A673 (cell line): Measurements from ENCODE around the gene OR2D2. TPM values are rescaled to one million over a fixed set of nuclear protein-coding genes. Genes with fewer than 3 reads are reported as not detected.

Source experiments
- BruUV-seq: library from RNA; stranded (reverse); fragments of 400-500 nt; replicated peaks from 2 replicates; lab custom pipeline; 2021; lab: Mats Ljungman, UMichigan
- CTCF ChIA-PET: fragments of 300-600 bp; sonication (Branson Sonifier 250); formaldehyde crosslinking; loops from one replicate; lab custom pipeline; 2022; ENCODE audit warnings: antibody characterized with exemption; lab: Charles Lee
- POLR2A ChIA-PET: fragments of 300-600 bp; sonication (Branson Sonifier 250); formaldehyde crosslinking; loops from one replicate; lab custom pipeline; 2022; ENCODE audit warnings: antibody characterized with exemption; ENCODE audit not compliant: low non-redundant PET; lab: Charles Lee
- DNase-seq: peaks from one replicate; pipeline ENCODE4 v3.0.0-alpha.2; 2015; ENCODE audit warnings: low spot score
- H3K27ac ChIP-seq: fragments of 200-600 bp; sonication (generic); 2 replicates; pipeline ENCODE4 v1.5.1; 2016; ENCODE audit warnings: mixed run types, low read depth, mild to moderate bottlenecking, mixed read lengths, antibody characterized with exemption, low read length; ENCODE audit not compliant: poor library complexity, severe bottlenecking
- H3K27me3 ChIP-seq: fragments of 200-600 bp; sonication (generic); replicated peaks from 2 replicates; pipeline ENCODE4 v1.6.1; 2017; ENCODE audit warnings: mixed run types, low read depth, mild to moderate bottlenecking, mixed read lengths, antibody characterized with exemption, low read length; ENCODE audit not compliant: insufficient read depth, poor library complexity
- H3K36me3 ChIP-seq: fragments of 200-600 bp; sonication (generic); 2 replicates; pipeline ENCODE4 v1.6.1; 2016; ENCODE audit warnings: mixed run types, mild to moderate bottlenecking, mixed read lengths, antibody characterized with exemption, low read length; ENCODE audit not compliant: insufficient read depth, poor library complexity, severe bottlenecking
- H3K4me1 ChIP-seq: fragments of 200-600 bp; sonication (generic); 2 replicates; pipeline ENCODE4 v1.6.1; 2017; ENCODE audit warnings: mixed run types, mild to moderate bottlenecking, mixed read lengths, antibody characterized with exemption, low read length; ENCODE audit not compliant: insufficient read depth, poor library complexity, severe bottlenecking
- H3K4me3 ChIP-seq: fragments of 200-600 bp; sonication (generic); 2 replicates; pipeline ENCODE4 v1.5.1; 2016; ENCODE audit warnings: low read depth, mixed run types, mild to moderate bottlenecking, mixed read lengths, low read length; ENCODE audit not compliant: poor library complexity, severe bottlenecking
- H3K9me3 ChIP-seq: fragments of 200-600 bp; sonication (generic); 2 replicates; pipeline ENCODE4 v1.6.1; 2016; ENCODE audit warnings: mixed run types, low read depth, mild to moderate bottlenecking, mixed read lengths, antibody characterized with exemption, low read length; ENCODE audit not compliant: poor library complexity, severe bottlenecking
- EZH2 ChIP-seq: fragments of 200-600 bp; sonication (generic); IDR thresholded peaks from 2 replicates; pipeline ENCODE4 v1.6.1; 2017; ENCODE audit warnings: borderline replicate concordance, low read depth, mild to moderate bottlenecking, mixed read lengths, antibody characterized with exemption, low read length; ENCODE audit not compliant: poor library complexity, severe bottlenecking
- intact Hi-C: fragments of 100-400 bp; cut with micrococcal nuclease; formaldehyde crosslinking; loops from one replicate; pipeline ENCODE4 v1.10.0; 2022; ENCODE audit not compliant: unreplicated experiment
- total RNA-seq: library from RNA; stranded (reverse); gene quantifications from 2 replicates; pipeline ENCODE4 v1.2.3, GENCODE V29; 2021
- TF ChIP-seq, protein P1 (sequence below): fragments of 300-800, 200-600 bp; sonication (generic); conservative IDR thresholded peaks from 2 replicates; pipeline ENCODE4 v1.5.1; 2017; ENCODE audit warnings: low read depth, mild to moderate bottlenecking, antibody characterized with exemption, low read length, moderate library complexity, mixed read lengths

Gene OR2D2
- total RNA-seq, 1 experiment from 2014 or later: not detected

DNA sequence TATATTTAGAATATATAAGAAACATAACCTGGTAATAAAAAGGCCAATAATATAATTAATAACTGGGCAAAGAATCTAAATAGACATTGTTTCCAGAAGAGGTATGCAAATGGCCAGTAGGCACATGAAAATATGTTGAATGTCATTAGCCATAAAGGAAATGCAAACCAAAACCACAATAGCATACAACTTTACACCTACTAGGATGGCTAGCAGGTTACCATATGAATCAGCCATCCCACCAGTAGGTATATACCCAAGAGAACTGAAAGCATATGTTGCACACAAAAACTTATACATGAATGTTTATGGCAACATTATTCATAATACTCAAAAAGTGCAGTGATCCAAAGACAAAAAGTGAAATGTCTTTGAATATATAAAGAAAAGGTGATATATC lies 2.7 kb upstream of the OR2D2 start:
- intact Hi-C loops: no loop called here
- CTCF ChIA-PET: no interaction called here
- DNase-seq: no peak
- no peaks in the 10 kb centered on the region for H3K27me3 ChIP-seq
- H3K36me3 ChIP-seq: no peaks in the 10 kb centered on the region
- H3K27ac ChIP-seq: no peak overlapping the region
- TF ChIP-seq EZH2: no peak
- TF ChIP-seq, protein P1, sequence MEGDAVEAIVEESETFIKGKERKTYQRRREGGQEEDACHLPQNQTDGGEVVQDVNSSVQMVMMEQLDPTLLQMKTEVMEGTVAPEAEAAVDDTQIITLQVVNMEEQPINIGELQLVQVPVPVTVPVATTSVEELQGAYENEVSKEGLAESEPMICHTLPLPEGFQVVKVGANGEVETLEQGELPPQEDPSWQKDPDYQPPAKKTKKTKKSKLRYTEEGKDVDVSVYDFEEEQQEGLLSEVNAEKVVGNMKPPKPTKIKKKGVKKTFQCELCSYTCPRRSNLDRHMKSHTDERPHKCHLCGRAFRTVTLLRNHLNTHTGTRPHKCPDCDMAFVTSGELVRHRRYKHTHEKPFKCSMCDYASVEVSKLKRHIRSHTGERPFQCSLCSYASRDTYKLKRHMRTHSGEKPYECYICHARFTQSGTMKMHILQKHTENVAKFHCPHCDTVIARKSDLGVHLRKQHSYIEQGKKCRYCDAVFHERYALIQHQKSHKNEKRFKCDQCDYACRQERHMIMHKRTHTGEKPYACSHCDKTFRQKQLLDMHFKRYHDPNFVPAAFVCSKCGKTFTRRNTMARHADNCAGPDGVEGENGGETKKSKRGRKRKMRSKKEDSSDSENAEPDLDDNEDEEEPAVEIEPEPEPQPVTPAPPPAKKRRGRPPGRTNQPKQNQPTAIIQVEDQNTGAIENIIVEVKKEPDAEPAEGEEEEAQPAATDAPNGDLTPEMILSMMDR: no peak
- POLR2A ChIA-PET: no interaction called here
- no TSS peak for BruUV-seq
- no peak overlapping the region for H3K4me3 ChIP-seq
- no peaks in the 10 kb centered on the region for H3K4me1 ChIP-seq
- no peaks in the 10 kb centered on the region for H3K9me3 ChIP-seq

DNA sequence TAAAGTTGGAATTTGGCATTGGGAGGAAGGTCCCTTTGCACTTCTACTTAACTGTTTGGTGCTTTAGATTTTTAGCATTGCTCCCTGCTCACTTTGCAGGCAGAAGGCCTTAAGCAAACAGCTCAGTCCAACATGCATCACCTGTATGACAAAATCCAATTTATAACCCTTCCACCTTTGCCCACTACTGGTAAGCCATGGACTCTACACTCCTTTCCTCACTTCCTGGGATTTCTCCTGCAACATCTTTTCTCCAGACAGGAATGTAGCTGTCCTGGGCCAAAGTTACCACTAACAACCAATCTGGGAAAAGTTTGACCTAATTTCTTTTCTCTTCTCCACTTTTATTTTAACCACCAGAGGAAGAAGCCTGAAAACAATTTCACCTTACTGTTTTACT lies 1.8 kb upstream of the OR2D2 start:
- intact Hi-C loops: no loop called here
- H3K4me3 ChIP-seq: no peak overlapping the region
- H3K27ac ChIP-seq: no peak overlapping the region
- DNase-seq: no peak
- H3K4me1 ChIP-seq: no peaks in the 10 kb centered on the region
- TF ChIP-seq, protein P1: no peak
- TF ChIP-seq EZH2: no peak
- no TSS peak for BruUV-seq
- CTCF ChIA-PET: no interaction called here
- H3K27me3 ChIP-seq: no peaks in the 10 kb centered on the region
- H3K36me3 ChIP-seq: no peaks in the 10 kb centered on the region
- POLR2A ChIA-PET: no interaction called here
- no peaks in the 10 kb centered on the region for H3K9me3 ChIP-seq

DNA sequence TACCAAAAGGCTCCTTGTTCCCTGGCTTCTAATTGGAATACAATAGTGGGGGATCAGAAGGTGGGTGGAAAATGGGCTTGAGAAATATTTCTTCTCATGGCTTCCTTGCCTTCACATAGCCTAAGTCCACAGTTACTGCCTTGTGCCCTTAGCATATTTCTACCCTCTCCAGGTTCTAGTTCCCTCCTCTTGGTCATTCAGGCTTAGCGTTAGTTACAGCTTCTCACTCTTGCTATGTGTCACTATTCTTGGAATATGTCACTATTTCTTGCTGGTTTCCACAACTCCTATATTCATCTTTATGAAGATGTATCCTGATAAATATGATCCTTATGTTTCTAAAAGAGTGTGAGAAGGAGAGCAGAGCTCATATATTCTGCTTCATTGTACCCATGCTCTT lies 2.5 kb downstream of the OR2D2 start:
- Histone ChIP-seq H3K27me3 (peaks cover 2% of the 10 kb centered on the region), H3K36me3 (no peaks in the 10 kb centered on the region), H3K9me3 (no peaks in the 10 kb centered on the region), H3K27ac (no peak overlapping the region), H3K4me3 (no peak overlapping the region), H3K4me1 (no peaks in the 10 kb centered on the region)
- ChIA-PET POLR2A (no interaction called here), CTCF (no interaction called here)
- DNase-seq: no peak
- no TSS peak for BruUV-seq
- TF ChIP-seq, protein P1: no peak
- TF ChIP-seq EZH2: no peak
- intact Hi-C loops: no loop called here
